ENCODE data around the gene SLC13A2.

The SLC13A2 gene

DNA sequence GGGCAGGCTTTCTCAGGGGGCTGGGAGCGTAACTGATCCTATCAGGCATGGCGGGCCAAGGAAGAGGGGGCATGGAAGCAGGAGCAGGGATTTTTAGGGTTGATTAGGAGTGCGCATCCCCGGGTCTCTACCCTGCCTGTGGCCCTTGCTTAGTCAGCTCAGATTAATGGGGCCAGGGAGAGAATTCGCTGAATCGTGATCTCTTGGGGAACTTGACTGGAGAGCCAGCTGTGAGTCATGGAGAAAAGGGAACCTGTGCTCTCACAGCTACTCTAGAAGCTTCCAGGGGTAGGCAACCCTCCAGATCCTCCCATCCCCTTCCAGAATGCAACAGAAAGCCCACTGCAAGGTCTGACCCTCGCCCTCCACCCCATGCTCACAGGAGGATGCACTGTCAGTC, 36.3 kb downstream of the SLC13A2 start:
- TF ChIP-seq CTCF (IDR thresholded peaks at IDR 0.05; ENCODE audit: extremely low read depth, missing control alignments), result no peak
- no peak for DNase-seq (ENCODE audit: low spot score)

- no peak for TF ChIP-seq CTCF (IDR thresholded peaks at IDR 0.05; ENCODE audit: extremely low read depth, missing control alignments)
- no peak for DNase-seq (ENCODE audit: low spot score)
Observed at GRCh38 chr17:28511858-28512461, 38.5 kb downstream of the SLC13A2 start.

- no peak for DNase-seq (ENCODE audit: low spot score)
- TF ChIP-seq CTCF (IDR thresholded peaks at IDR 0.05; ENCODE audit: extremely low read depth, missing control alignments), result no peak
Observed at GRCh38 chr17:28513476-28513875, 40.0 kb downstream of the SLC13A2 start.

DNA sequence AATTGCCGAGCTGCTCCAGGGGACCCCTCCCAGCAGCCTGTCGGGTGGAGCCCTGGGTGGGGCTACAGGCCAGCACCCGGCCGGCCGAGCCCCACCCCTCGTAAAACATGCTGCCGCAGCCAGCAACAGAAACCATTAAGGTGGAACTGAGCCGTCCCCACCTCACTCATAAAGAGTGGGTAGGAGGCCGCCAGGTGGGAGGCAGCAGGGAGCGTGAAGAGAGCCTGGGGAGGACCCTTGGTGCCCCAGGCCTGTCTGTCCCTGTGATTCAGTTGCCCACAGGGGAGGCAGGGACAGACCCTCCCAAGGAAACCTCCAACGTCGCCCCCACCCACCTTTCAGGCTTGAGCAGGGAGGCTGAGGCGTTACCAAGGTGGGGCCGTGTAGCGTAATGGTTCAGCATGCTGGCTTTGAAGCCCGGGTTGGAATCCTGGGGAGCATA, 41.1 kb downstream of the SLC13A2 start:
- TF ChIP-seq CTCF (IDR thresholded peaks at IDR 0.05; ENCODE audit: extremely low read depth, missing control alignments), result no peak

DNA sequence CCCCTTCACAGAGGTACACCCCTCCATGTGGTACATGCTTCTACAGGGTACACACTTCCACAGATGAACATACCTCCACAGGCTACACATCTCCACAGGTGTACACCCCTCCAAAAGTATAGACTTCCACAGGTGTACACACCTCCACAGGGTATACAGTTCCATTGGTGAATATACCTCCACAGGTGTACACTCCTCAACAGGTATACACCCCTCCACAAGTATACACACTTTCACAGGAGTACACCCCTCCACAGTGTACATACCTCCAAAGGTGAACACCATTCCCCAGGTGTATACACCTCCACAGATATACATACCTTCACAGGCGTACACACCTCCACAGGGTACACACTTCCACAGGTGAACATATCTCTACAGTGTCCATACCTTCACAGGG, 42.1 kb downstream of the SLC13A2 start:
- DNase-seq (ENCODE audit: low spot score), result no peak
- TF ChIP-seq CTCF (IDR thresholded peaks at IDR 0.05; ENCODE audit: extremely low read depth, missing control alignments), result no peak

More for the DNA sequence above, 41.1 kb downstream of the SLC13A2 start:
- DNase-seq (ENCODE audit: low spot score), result no peak

- no peak for TF ChIP-seq CTCF (IDR thresholded peaks at IDR 0.05; ENCODE audit: extremely low read depth, missing control alignments)
- DNase-seq (ENCODE audit: low spot score), result no peak
Observed at GRCh38 chr17:28518132-28518531, 44.7 kb downstream of the SLC13A2 start.

DNA sequence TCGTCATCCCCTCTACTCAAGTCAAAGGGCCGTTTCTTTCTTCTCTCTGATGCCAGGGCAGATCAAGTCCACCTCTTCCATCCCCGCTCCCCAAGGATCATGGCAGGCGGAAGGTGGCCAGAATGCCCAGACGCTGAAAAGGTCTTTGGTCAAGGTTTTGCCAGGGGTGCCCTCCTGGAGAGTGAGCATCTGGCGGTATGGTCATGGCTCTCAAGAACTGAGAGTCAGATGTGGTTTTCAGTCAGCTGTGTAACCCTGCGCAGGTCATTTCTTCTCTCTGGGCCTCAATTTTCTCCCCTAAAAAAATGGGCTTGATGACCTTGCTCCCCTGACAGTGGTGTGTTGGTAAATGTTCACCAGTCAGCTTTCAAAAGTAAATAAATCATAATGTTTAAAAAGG, 45.1 kb downstream of the SLC13A2 start:
- no peak for TF ChIP-seq CTCF (IDR thresholded peaks at IDR 0.05; ENCODE audit: extremely low read depth, missing control alignments)
- DNase-seq (ENCODE audit: low spot score), result no peak
